ENCODE results near the gene CABP2. TPM values are rescaled to one million over a fixed set of nuclear protein-coding genes. Genes with fewer than 3 reads are reported as not detected.

CABP2 gene
- total and polyA plus RNA-seq, 10 of the 15 experiments (the other 5 are each of a cell fraction or from before 2014, with no cell fraction given): not detected

DNA sequence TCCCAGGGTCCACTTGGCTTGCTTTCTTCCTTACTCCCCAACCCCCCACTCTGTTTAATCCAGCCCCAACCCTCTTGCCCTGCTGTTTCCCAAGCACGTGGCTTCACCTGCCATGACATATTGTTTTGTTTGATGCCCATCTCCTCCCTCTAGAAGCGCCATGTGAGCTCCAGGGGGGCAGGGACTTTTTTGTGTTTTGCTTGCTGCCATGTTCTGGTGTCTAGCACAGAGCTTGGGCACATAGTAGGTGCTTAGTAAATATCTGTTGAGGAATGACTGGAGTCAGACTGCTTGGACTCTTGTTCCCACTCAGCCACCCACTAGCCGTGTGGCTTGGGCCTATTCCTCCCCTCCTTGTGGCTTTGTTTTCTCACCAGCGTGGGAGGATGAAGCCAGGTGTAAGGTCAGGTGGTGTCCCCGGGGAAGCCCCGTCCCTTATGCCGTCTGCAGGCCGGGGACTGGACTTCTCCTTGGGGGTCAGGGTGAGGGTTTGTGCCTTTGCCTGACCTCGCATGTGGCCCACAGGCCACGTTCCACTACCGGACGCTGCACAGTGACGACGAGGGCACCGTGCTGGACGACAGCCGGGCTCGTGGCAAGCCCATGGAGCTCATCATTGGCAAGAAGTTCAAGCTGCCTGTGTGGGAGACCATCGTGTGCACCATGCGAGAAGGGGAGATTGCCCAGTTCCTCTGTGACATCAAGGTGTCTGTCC lies 36.6 kb downstream of the CABP2 start (continued):
- TF ChIP-seq SRF (IDR thresholded peaks at IDR 0.05; ENCODE audit: low read depth in 2 of 2, low read length in 2 of 2): no peak
- TF ChIP-seq MTA3 (IDR thresholded peaks at IDR 0.05; ENCODE audit: borderline replicate concordance, low read length): no peak
- TF ChIP-seq, protein P1, sequence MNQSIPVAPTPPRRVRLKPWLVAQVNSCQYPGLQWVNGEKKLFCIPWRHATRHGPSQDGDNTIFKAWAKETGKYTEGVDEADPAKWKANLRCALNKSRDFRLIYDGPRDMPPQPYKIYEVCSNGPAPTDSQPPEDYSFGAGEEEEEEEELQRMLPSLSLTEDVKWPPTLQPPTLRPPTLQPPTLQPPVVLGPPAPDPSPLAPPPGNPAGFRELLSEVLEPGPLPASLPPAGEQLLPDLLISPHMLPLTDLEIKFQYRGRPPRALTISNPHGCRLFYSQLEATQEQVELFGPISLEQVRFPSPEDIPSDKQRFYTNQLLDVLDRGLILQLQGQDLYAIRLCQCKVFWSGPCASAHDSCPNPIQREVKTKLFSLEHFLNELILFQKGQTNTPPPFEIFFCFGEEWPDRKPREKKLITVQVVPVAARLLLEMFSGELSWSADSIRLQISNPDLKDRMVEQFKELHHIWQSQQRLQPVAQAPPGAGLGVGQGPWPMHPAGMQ (IDR thresholded peaks at IDR 0.05; ENCODE audit: borderline replicate concordance): no peak
- TF ChIP-seq SREBF2 (IDR thresholded peaks at IDR 0.05; ENCODE audit: low read length): no peak
- peak; percentile 96 for TF ChIP-seq NR2F1 (conservative IDR thresholded peaks at IDR 0.05)
- peak; percentile 71; the same call in 1 of the 2 replicates for TF ChIP-seq MLLT1 (IDR thresholded peaks at IDR 0.05)
- TF ChIP-seq CREB1 (IDR thresholded peaks at IDR 0.05; ENCODE audit: low read depth): no peak
- TF ChIP-seq, protein P2, sequence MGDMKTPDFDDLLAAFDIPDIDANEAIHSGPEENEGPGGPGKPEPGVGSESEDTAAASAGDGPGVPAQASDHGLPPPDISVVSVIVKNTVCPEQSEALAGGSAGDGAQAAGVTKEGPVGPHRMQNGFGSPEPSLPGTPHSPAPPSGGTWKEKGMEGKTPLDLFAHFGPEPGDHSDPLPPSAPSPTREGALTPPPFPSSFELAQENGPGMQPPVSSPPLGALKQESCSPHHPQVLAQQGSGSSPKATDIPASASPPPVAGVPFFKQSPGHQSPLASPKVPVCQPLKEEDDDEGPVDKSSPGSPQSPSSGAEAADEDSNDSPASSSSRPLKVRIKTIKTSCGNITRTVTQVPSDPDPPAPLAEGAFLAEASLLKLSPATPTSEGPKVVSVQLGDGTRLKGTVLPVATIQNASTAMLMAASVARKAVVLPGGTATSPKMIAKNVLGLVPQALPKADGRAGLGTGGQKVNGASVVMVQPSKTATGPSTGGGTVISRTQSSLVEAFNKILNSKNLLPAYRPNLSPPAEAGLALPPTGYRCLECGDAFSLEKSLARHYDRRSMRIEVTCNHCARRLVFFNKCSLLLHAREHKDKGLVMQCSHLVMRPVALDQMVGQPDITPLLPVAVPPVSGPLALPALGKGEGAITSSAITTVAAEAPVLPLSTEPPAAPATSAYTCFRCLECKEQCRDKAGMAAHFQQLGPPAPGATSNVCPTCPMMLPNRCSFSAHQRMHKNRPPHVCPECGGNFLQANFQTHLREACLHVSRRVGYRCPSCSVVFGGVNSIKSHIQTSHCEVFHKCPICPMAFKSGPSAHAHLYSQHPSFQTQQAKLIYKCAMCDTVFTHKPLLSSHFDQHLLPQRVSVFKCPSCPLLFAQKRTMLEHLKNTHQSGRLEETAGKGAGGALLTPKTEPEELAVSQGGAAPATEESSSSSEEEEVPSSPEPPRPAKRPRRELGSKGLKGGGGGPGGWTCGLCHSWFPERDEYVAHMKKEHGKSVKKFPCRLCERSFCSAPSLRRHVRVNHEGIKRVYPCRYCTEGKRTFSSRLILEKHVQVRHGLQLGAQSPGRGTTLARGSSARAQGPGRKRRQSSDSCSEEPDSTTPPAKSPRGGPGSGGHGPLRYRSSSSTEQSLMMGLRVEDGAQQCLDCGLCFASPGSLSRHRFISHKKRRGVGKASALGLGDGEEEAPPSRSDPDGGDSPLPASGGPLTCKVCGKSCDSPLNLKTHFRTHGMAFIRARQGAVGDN (IDR thresholded peaks at IDR 0.05): peak; percentile 99
- TF ChIP-seq HCFC1 (IDR thresholded peaks at IDR 0.05; ENCODE audit: low read length): no peak
- 0 out of 2 replicates have a peak, but pooled peaks have one; percentile 8 for TF ChIP-seq SIN3A (IDR thresholded peaks at IDR 0.05; ENCODE audit: low read depth, low read length)
- no peak for TF ChIP-seq ESRRA (IDR thresholded peaks at IDR 0.05; ENCODE audit: low read length)
- no peak for TF ChIP-seq NFIC (IDR thresholded peaks at IDR 0.05; ENCODE audit: low read depth, low read length)
- TF ChIP-seq, protein P3, sequence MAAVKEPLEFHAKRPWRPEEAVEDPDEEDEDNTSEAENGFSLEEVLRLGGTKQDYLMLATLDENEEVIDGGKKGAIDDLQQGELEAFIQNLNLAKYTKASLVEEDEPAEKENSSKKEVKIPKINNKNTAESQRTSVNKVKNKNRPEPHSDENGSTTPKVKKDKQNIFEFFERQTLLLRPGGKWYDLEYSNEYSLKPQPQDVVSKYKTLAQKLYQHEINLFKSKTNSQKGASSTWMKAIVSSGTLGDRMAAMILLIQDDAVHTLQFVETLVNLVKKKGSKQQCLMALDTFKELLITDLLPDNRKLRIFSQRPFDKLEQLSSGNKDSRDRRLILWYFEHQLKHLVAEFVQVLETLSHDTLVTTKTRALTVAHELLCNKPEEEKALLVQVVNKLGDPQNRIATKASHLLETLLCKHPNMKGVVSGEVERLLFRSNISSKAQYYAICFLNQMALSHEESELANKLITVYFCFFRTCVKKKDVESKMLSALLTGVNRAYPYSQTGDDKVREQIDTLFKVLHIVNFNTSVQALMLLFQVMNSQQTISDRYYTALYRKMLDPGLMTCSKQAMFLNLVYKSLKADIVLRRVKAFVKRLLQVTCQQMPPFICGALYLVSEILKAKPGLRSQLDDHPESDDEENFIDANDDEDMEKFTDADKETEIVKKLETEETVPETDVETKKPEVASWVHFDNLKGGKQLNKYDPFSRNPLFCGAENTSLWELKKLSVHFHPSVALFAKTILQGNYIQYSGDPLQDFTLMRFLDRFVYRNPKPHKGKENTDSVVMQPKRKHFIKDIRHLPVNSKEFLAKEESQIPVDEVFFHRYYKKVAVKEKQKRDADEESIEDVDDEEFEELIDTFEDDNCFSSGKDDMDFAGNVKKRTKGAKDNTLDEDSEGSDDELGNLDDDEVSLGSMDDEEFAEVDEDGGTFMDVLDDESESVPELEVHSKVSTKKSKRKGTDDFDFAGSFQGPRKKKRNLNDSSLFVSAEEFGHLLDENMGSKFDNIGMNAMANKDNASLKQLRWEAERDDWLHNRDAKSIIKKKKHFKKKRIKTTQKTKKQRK (IDR thresholded peaks at IDR 0.05; ENCODE audit: low read depth, low read length): no peak
- TF ChIP-seq EED (IDR thresholded peaks at IDR 0.05; ENCODE audit: low read depth): peak; percentile 95
- no peak for TF ChIP-seq ASH2L (IDR thresholded peaks at IDR 0.05; ENCODE audit: borderline replicate concordance, low read depth)
- peak; percentile 89 for TF ChIP-seq RELA (IDR thresholded peaks at IDR 0.05; ENCODE audit: borderline replicate concordance, partially characterized antibody)
- TF ChIP-seq, protein P4, sequence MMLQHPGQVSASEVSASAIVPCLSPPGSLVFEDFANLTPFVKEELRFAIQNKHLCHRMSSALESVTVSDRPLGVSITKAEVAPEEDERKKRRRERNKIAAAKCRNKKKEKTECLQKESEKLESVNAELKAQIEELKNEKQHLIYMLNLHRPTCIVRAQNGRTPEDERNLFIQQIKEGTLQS (IDR thresholded peaks at IDR 0.05; ENCODE audit: borderline replicate concordance, extremely low read depth, low read depth, low read length): no peak
- 0 out of 2 replicates have a peak, but pooled peaks have one; percentile 86 for TF ChIP-seq TARDBP (IDR thresholded peaks at IDR 0.05; ENCODE audit: borderline replicate concordance)
